Heart left ventricle (tissue), 13 donors: ENCODE measurements around the gene PPIL1.

Source experiments
- POLR2A ChIP-seq, 2 donors: fragments of 450-650 bp; IDR thresholded peaks; one replicate each; pipeline ENCODE4 v1.6.1; 2017; ENCODE audit warnings: antibody characterized with exemption in 2 of 2, mild to moderate bottlenecking in 2 of 2, moderate library complexity in 2 of 2
- TF ChIP-seq, protein P1 (sequence below), 12 donors: fragments of 200-600 bp; sonication (generic) in 4 of 12; IDR thresholded peaks; one replicate each; pipeline versions ENCODE4 v1.5.0 to v1.8.0; 2018 to 2022; ENCODE audit warnings: antibody characterized with exemption in 12 of 12, mild to moderate bottlenecking in 5 of 12
- donor health status: ischemic (EF 13 %, LVEDD 7.1; RV severe dilation, severe dysfunction).
- donor health status: DM: no; HTN: yes; CAD: no.
- donor health status: DM: no; HTN: no; CAD: no.
- donor health status: ischemic (EF 25% LVEDD 6.9; RV normal size, moderate dysfunction).
- donor health status: ischemic (EF 25% LVEDD 5.7; RV mildly dilated, moderate dysfunction).
- donor health status: ischemic (EF 35%, LVEDD 5.7; RV mildly dilated, moderate dysfunction).
- donor health status: nonischemic (EF 11% LVEDD 7.7; RV severe dilation, severe dysfunction).
- donor health status: DM: yes; HTN: yes; CAD: no.
- donor health status: PGD.
- donor health status: ischemic (EF 29% LVEDD 5.4; RV normal size, mild dysfunction).
- donor health status: nonischemic (EF 23%, LVEDD 6.1; RV moderate dilation, normal function).

DNA sequence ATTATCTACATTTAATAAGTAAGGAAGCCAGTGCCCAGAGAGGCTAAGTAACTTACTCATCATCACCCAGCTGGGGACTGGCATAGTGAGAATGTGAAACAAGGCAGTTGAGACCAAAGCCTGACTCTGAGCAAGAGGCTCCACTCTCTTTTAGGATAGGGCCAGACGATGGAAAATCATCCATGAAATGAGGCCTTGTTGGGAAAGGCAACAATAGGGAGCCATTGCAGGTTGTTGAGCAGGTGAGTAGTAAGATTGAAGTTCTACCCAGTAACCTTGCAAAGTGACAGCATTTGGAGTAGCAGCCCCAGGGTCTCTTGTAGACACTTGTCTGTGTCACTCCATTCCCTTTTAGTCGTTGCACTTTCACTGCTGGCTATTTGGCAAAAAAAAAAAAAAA, 32.8 kb downstream of the PPIL1 start:
- TF ChIP-seq, protein P1, sequence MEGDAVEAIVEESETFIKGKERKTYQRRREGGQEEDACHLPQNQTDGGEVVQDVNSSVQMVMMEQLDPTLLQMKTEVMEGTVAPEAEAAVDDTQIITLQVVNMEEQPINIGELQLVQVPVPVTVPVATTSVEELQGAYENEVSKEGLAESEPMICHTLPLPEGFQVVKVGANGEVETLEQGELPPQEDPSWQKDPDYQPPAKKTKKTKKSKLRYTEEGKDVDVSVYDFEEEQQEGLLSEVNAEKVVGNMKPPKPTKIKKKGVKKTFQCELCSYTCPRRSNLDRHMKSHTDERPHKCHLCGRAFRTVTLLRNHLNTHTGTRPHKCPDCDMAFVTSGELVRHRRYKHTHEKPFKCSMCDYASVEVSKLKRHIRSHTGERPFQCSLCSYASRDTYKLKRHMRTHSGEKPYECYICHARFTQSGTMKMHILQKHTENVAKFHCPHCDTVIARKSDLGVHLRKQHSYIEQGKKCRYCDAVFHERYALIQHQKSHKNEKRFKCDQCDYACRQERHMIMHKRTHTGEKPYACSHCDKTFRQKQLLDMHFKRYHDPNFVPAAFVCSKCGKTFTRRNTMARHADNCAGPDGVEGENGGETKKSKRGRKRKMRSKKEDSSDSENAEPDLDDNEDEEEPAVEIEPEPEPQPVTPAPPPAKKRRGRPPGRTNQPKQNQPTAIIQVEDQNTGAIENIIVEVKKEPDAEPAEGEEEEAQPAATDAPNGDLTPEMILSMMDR (IDR thresholded peaks at IDR 0.05) = no peak
- no peak for TF ChIP-seq POLR2A (IDR thresholded peaks at IDR 0.05)
